ENCODE results near the gene ERBB4.

Gene ERBB4

DNA sequence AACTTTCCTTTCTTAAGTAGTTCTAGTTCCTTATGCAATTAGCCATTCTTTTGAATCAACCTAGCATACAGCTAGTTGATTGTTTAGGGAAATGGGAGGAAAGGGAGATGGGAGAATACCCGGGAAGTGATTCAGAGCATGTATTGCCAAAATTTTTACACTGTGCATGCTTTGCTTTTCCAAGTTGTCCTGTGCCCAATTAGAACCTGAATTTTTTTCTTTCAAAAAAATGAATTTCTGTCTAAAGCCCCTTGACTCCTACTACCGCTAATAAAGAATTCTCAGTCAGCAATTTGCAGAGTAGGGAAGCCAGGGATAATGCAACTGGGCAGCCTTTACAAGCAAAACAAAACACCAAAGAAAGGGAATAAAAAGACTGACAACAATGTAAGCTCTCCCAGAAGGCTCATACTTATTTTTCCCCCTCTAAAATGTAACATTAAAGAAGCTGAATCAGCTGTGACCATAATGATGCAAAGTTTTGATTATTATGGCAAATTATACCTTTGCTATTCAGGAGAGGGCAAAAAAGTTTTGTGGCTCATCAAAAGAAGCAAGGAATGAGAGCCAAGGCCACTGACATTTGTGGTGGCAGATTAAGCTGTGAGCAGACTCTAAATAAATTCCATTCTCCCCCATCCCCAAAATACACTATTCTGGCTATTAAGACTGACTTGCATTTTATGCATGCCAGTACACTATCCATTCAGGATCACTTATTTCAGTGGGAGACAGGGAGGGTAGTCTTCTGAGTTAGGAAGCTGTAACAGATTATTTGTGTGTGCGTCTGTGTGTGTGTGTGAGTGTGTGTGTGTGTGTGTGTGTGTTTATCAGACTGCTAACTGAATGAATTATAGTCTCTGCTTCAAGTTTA lies 174.3 kb downstream of the ERBB4 start:
- no peak for TF ChIP-seq JUND (IDR thresholded peaks at IDR 0.05; ENCODE audit: low read depth)
- in situ Hi-C loops (cut with HindIII; ENCODE audit: low pct_unique_long_range_greater_than_20kb, low sequenced_read_pairs), result no loop called here
- no peak for DNase-seq (ENCODE audit: low read depth in 1 of 2, low spot score in 1 of 2)

DNA sequence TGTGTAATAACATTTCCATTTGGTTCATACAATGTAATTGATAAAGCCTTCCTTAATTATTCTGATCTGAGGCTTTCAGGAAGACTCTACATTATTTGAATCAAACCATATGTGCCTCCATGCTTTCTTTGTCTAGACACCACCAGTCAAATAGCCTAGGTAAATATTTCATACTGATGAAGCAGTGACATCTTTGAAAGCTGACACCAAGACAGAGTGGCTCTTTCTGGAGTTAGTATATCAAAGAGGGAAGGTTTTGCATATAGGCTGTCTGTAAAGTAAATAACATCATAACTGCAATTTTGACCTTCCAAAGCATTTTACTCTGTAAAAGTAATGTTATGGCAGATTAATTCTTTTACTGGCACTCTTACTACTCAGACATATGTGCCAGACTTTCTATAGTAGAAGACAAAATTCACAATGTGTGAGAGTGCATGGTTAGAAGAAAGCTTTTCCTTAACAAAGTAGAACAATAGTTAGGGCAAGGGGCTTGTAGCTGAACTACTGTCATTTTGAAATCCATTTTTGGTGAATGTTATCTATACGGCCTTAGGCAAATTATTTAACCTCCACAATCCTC lies 177.3 kb downstream of the ERBB4 start:
- in situ Hi-C loops (cut with HindIII; ENCODE audit: low pct_unique_long_range_greater_than_20kb, low sequenced_read_pairs), result no loop called here
- DNase-seq (ENCODE audit: low read depth in 1 of 2, low spot score in 1 of 2), result no peak
- TF ChIP-seq JUND (IDR thresholded peaks at IDR 0.05; ENCODE audit: low read depth), result no peak

DNA sequence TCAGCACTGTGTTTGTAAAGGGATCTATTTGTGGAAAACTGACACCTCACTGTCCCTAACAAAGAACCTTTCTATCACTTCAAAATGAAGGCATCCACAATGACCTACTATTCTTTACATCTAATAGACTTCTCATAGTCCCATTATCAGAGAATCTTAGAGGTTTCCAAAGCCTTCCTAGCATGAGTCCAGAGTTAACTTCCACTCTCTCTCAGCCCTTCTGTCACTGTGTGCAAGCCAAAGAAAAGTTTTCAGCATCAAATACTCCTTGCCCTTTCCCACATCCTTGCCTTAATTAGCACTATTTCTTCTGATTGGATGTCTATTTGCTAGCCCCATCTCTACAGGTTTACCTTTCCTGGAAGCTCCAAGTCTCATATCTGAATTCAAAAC lies 178.5 kb downstream of the ERBB4 start:
- in situ Hi-C loops (cut with HindIII; ENCODE audit: low pct_unique_long_range_greater_than_20kb, low sequenced_read_pairs), result no loop called here
- TF ChIP-seq JUND (IDR thresholded peaks at IDR 0.05; ENCODE audit: low read depth), result no peak
- DNase-seq (ENCODE audit: low read depth in 1 of 2, low spot score in 1 of 2), result no peak

DNA sequence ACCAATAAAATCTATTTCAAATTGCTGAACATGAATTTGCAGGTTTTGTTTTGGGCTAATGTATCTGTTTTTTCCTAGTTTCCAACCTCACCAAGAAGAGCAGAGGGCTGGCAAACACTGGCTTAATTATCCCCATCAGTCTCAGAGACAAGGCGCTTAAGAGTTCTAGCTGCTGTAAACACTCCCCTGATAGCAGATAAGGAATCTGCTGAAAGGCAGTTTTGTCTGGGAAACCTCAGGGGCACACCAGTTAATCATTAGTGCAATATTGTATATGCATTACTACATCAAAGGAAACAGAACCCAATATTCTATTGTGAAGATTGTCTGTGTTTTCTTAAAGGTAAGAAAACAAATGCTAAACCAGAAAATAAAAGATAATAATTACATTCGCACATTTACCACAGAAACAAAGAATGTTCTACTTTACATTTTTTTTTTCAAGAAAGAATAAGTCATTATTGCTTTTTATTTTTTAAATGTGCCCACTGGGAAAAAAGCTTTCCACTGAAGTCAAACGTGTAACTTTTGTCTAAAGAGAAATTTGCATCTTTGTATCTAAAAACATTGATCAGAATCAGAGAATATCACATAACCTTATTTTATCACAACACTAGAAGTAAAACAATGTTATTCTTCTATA lies 179.1 kb downstream of the ERBB4 start:
- TF ChIP-seq JUND (IDR thresholded peaks at IDR 0.05; ENCODE audit: low read depth), result no peak
- in situ Hi-C loops (cut with HindIII; ENCODE audit: low pct_unique_long_range_greater_than_20kb, low sequenced_read_pairs), result no loop called here
- no peak for DNase-seq (ENCODE audit: low read depth in 1 of 2, low spot score in 1 of 2)

DNA sequence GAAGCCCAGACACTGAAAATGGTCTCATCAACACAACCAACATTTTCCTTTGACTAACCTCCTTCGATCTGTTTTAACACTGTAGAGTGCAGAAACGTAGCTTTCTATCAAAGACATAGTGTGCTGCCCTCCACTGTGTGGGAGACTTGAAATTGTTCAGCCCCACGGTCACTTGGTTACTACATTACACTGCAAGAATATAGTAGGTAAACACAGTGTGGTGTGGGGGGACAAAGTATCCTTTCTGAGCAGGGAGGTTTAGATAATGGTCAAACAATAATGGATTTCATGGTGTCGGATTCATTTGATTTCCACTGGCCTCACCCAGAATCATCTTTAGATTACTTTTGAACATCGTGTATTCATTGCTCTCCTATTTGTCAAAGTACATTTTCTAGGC lies 181.0 kb downstream of the ERBB4 start:
- in situ Hi-C loops (cut with HindIII; ENCODE audit: low pct_unique_long_range_greater_than_20kb, low sequenced_read_pairs), result no loop called here
- no peak for DNase-seq (ENCODE audit: low read depth in 1 of 2, low spot score in 1 of 2)
- no peak for TF ChIP-seq JUND (IDR thresholded peaks at IDR 0.05; ENCODE audit: low read depth)

DNA sequence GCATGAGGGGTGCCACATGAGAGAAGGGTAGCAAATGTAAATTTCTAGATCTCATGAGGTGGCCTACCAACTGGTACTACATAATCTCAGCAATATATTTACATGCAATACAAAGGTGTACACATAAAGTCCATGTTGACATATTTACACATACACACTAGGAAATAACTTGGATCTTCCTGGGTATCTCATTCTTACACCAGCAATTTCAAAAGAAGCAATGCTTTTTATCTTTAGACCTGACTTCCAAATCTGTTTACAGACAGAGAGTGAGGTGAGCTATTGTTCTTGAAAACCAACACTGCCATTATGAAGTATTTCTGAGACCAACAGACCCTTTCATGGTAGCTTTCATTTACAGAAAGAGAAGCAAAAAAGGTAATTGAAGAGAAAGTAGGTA lies 184.2 kb downstream of the ERBB4 start:
- no peak for TF ChIP-seq JUND (IDR thresholded peaks at IDR 0.05; ENCODE audit: low read depth)
- no peak for DNase-seq (ENCODE audit: low read depth in 1 of 2, low spot score in 1 of 2)
- in situ Hi-C loops (cut with HindIII; ENCODE audit: low pct_unique_long_range_greater_than_20kb, low sequenced_read_pairs), result no loop called here

DNA sequence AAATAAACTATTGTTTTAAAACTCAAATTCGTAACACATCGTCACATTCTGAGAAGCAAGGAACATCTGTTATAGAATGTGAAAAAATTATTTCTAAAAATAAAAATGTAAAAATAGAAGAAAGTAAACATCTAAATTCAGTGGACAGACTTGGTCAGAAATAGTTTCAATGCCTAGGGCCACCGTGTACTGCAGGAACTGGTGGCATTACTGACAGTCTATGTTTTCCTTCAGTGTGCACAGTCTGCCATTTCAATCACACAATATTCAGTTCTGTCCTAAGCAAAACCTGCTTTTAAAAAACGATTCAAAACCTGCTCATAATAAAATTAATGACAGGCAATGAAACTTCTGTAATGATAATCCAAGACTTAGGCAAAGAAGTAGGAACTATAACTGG lies 190.1 kb downstream of the ERBB4 start:
- TF ChIP-seq JUND (IDR thresholded peaks at IDR 0.05; ENCODE audit: low read depth), result no peak
- in situ Hi-C loops (cut with HindIII; ENCODE audit: low pct_unique_long_range_greater_than_20kb, low sequenced_read_pairs), result no loop called here
- DNase-seq (ENCODE audit: low read depth in 1 of 2, low spot score in 1 of 2), result no peak

DNA sequence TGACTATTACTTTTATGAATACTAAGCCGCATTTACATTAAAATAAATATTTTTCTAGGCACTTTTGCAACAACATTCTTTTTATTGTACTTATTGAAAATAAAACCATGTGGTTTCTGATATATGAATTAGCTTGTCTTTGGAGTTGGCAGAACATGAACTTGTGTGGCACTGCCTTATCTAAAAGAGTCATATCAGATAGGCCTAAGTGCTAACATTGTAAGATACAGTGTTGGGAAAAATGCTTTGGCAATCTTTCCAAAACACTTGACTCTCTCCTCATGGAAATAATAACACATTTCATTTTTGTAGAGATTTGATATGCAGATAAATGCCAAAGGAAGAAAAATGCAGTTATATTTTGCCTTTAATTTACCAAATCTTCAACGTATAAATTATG lies 191.7 kb downstream of the ERBB4 start:
- no peak for TF ChIP-seq JUND (IDR thresholded peaks at IDR 0.05; ENCODE audit: low read depth)
- DNase-seq (ENCODE audit: low read depth in 1 of 2, low spot score in 1 of 2), result no peak
- in situ Hi-C loops (cut with HindIII; ENCODE audit: low pct_unique_long_range_greater_than_20kb, low sequenced_read_pairs), result no loop called here

DNA sequence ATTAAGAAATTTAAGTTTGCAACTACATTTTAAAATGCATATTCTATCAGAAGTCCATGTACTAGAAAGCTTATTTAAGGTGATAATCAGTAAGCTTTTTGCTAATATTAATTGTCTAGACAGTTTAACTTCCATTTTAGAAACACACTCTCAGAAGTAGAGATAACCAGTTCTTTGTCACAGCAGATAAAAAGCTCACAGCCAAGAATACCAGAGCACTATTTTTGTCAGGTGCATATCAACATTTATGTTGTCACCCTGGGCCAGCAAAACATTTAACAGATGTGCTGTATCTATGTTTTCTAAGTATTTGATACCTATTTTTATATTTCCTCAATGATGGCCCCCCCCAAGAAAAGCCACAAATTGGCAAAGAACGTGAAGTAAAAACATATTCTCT lies 192.6 kb downstream of the ERBB4 start:
- in situ Hi-C loops (cut with HindIII; ENCODE audit: low pct_unique_long_range_greater_than_20kb, low sequenced_read_pairs), result no loop called here
- no peak for DNase-seq (ENCODE audit: low read depth in 1 of 2, low spot score in 1 of 2)
- no peak for TF ChIP-seq JUND (IDR thresholded peaks at IDR 0.05; ENCODE audit: low read depth)

DNA sequence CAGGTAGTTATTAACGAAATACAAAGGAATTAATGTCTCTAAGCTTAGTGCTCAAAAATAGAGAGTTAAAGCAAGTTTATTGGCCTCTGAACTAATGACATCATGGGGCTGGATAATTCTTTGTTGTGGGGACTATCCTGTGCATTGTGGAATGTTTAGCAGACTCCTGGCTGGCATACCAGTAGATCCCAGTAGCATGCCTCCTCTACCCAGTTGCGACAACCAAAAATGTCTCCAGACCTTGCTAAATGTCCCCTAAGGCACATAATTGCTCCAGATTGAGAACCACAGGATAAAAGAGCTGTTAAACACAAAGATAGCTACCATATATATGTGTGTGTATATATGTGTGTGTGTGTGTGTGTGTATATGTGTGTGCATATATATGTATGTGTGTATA lies 194.5 kb downstream of the ERBB4 start:
- TF ChIP-seq JUND (IDR thresholded peaks at IDR 0.05; ENCODE audit: low read depth), result no peak
- DNase-seq (ENCODE audit: low read depth in 1 of 2, low spot score in 1 of 2), result no peak
- in situ Hi-C loops (cut with HindIII; ENCODE audit: low pct_unique_long_range_greater_than_20kb, low sequenced_read_pairs), result no loop called here

DNA sequence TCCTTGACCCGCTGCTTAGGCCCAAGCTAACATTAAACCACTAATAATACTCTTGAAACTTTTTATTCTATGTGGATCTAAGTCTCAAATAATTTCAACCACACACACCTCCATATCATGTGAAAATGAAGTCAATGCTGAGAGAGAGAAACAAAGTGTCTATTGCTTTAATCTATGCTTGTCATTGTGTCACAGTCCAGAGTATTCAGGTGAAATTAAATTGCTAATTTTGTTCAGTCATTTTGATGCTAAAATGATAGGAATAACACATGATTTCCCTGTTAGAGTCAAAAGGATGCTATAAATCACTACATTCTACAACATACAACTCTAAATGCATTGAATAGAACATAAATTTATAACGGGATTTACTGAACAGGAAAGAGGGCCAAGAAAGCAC lies 195.4 kb downstream of the ERBB4 start:
- in situ Hi-C loops (cut with HindIII; ENCODE audit: low pct_unique_long_range_greater_than_20kb, low sequenced_read_pairs), result no loop called here
- no peak for DNase-seq (ENCODE audit: low read depth in 1 of 2, low spot score in 1 of 2)
- TF ChIP-seq JUND (IDR thresholded peaks at IDR 0.05; ENCODE audit: low read depth), result no peak

DNA sequence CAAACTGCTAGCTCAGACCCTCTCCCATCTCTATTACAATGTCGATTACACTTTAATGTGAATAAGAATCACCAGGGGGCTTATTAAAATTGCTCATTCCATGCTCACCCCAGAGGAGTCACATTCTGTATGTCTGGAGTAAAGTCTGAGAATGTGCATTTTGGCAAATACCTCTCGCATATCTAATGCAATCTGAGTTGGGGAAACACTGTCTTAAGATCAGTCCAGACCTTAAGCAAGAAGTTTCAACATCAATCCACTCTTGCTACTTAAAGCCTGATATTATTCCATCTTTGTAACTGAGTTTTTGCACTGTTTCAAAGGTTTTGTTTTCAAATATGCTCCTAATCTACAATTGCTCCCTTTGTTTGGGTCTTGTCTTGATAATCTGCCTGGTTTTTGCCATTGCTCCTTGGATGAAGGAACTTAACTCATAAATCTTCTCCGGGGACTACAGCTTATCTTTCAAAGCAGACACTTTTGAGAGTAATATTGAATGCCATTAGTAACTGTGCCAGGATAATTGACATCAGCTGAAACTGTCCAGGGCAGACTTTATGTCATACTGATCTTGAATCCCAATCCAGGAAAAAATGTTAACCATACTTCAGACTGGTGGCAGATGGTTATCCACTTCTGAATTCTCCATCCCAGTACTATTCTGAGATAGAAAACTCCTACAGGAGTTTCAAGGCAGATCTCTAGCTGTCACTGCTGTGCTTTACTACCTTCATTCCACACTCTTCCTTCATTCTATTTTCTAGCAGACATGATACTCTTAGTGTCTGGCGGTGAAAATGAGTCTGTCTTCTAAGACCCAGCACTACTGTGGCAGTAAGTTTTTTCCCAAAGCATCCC lies 200.9 kb downstream of the ERBB4 start:
- DNase-seq (ENCODE audit: low read depth in 1 of 2, low spot score in 1 of 2), result no peak
- TF ChIP-seq JUND (IDR thresholded peaks at IDR 0.05; ENCODE audit: low read depth), result no peak

More for the DNA sequence above, 200.9 kb downstream of the ERBB4 start:
- in situ Hi-C loops (cut with HindIII; ENCODE audit: low pct_unique_long_range_greater_than_20kb, low sequenced_read_pairs), result no loop called here
